ENCODE data around the gene MAP4K4.

MAP4K4 gene

DNA sequence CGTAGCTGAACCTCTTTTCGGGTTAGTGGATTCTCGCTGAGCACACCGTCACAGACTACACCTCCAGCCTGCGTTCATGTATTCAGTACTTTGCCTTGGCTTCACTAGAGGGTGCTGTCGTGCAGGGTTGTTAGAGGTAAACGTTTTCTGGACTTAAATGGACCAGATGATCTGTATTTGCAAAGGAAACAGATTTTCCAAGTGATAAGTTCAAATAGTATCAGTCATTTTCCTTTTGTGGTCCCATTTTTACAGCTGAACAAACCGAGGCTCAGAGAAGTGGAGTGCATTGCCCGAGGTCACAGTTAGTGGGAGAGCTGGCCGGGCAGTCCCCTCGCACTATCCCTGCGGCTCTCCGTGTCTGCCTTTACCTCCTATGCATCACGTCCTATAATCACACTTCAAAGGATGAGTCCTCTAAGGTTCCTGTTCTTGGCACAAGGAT is 125.9 kb downstream of the MAP4K4 start:
- Histone ChIP-seq H3K27ac (ENCODE audit: low read depth, low read length) (no peak overlapping the region), H3K4me1 (ENCODE audit: control insufficient read depth, insufficient read depth, low read length) (peaks cover 17% of the 10 kb centered on the region), H3K36me3 (ENCODE audit: control insufficient read depth, insufficient read depth, low read length) (peaks cover 4% of the 10 kb centered on the region), H3K9ac (ENCODE audit: low read length) (no peak overlapping the region), H3K4me3 (ENCODE audit: low read length) (no peak overlapping the region), H3K27me3 (ENCODE audit: control insufficient read depth, insufficient read depth, low read length) (no peaks in the 10 kb centered on the region)

- H3K4me3 ChIP-seq (ENCODE audit: low read length): no peak overlapping the region
- H3K4me1 ChIP-seq (ENCODE audit: control insufficient read depth, insufficient read depth, low read length): peaks cover 18% of the 10 kb centered on the region
- no peaks in the 10 kb centered on the region for H3K27me3 ChIP-seq (ENCODE audit: control insufficient read depth, insufficient read depth, low read length)
- H3K36me3 ChIP-seq (ENCODE audit: control insufficient read depth, insufficient read depth, low read length): peaks cover 4% of the 10 kb centered on the region
- no peak overlapping the region for H3K27ac ChIP-seq (ENCODE audit: low read depth, low read length)
- H3K9ac ChIP-seq (ENCODE audit: low read length): no peak overlapping the region
Observed at GRCh38 chr2:101823859-101824258, 126.4 kb downstream of the MAP4K4 start.

GRCh38 chr2:101826716-101827115 is 129.2 kb downstream of the MAP4K4 start:
- H3K27me3 ChIP-seq (ENCODE audit: control insufficient read depth, insufficient read depth, low read length): no peaks in the 10 kb centered on the region
- peaks cover 7% of the 10 kb centered on the region for H3K36me3 ChIP-seq (ENCODE audit: control insufficient read depth, insufficient read depth, low read length)
- no peak overlapping the region for H3K9ac ChIP-seq (ENCODE audit: low read length)
- H3K4me3 ChIP-seq (ENCODE audit: low read length): no peak overlapping the region
- no peak overlapping the region for H3K27ac ChIP-seq (ENCODE audit: low read depth, low read length)
- peaks cover 20% of the 10 kb centered on the region for H3K4me1 ChIP-seq (ENCODE audit: control insufficient read depth, insufficient read depth, low read length)

- H3K4me3 ChIP-seq (ENCODE audit: low read length): no peak overlapping the region
- no peak overlapping the region for H3K9ac ChIP-seq (ENCODE audit: low read length)
- peaks cover 22% of the 10 kb centered on the region for H3K4me1 ChIP-seq (ENCODE audit: control insufficient read depth, insufficient read depth, low read length)
- no peak overlapping the region for H3K27ac ChIP-seq (ENCODE audit: low read depth, low read length)
- H3K27me3 ChIP-seq (ENCODE audit: control insufficient read depth, insufficient read depth, low read length): no peaks in the 10 kb centered on the region
- peaks cover 7% of the 10 kb centered on the region for H3K36me3 ChIP-seq (ENCODE audit: control insufficient read depth, insufficient read depth, low read length)
Observed at GRCh38 chr2:101827246-101827645, 129.7 kb downstream of the MAP4K4 start.

DNA sequence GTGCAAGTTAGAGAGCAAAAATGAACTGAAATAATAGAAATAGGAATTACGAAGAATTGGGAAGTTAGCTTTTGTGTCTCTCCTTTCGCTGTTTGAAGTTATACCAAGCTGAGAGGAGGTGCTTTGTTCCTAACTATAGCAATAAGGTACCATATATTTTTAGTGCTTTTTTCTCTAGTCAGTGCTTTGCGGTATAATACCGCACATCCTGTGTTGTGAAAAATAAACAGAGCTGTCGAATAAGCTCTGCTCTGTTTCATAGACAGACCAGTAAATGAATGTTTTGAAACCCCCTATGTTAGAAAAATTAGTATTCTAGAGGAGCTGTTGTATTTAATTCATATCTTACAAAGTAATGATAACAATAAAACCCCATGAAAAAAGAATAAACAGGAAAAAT is 130.8 kb downstream of the MAP4K4 start:
- Histone ChIP-seq H3K27me3 (ENCODE audit: control insufficient read depth, insufficient read depth, low read length) (no peaks in the 10 kb centered on the region), H3K36me3 (ENCODE audit: control insufficient read depth, insufficient read depth, low read length) (peaks cover 7% of the 10 kb centered on the region), H3K4me1 (ENCODE audit: control insufficient read depth, insufficient read depth, low read length) (peaks cover 22% of the 10 kb centered on the region), H3K27ac (ENCODE audit: low read depth, low read length) (no peak overlapping the region), H3K9ac (ENCODE audit: low read length) (no peak overlapping the region), H3K4me3 (ENCODE audit: low read length) (no peak overlapping the region)

- H3K4me1 ChIP-seq (ENCODE audit: control insufficient read depth, insufficient read depth, low read length): peaks cover 22% of the 10 kb centered on the region
- H3K36me3 ChIP-seq (ENCODE audit: control insufficient read depth, insufficient read depth, low read length): peaks cover 7% of the 10 kb centered on the region
- no peak overlapping the region for H3K9ac ChIP-seq (ENCODE audit: low read length)
- H3K4me3 ChIP-seq (ENCODE audit: low read length): no peak overlapping the region
- H3K27ac ChIP-seq (ENCODE audit: low read depth, low read length): no peak overlapping the region
- H3K27me3 ChIP-seq (ENCODE audit: control insufficient read depth, insufficient read depth, low read length): no peaks in the 10 kb centered on the region
Observed at GRCh38 chr2:101828673-101829334, 131.3 kb downstream of the MAP4K4 start.

DNA sequence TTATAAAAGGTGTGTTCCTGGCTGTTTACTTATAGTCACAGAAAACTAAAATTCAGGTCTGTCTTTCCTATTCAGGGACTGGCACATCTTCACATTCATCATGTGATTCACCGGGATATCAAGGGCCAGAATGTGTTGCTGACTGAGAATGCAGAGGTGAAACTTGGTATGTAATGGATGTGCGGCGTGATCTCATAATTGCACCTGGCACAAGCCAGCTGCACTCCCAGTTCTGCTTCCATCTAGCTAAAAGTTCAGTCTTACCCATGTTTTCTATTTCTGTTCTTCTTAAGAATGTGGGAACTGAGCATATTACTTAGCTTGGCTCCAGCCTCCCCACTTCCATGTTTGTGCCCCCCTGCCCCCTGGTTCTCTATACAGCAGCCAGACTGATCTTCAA is 131.9 kb downstream of the MAP4K4 start:
- H3K4me3 ChIP-seq (ENCODE audit: low read length): no peak overlapping the region
- peaks cover 7% of the 10 kb centered on the region for H3K36me3 ChIP-seq (ENCODE audit: control insufficient read depth, insufficient read depth, low read length)
- peaks cover 22% of the 10 kb centered on the region for H3K4me1 ChIP-seq (ENCODE audit: control insufficient read depth, insufficient read depth, low read length)
- H3K27me3 ChIP-seq (ENCODE audit: control insufficient read depth, insufficient read depth, low read length): no peaks in the 10 kb centered on the region
- no peak overlapping the region for H3K27ac ChIP-seq (ENCODE audit: low read depth, low read length)
- H3K9ac ChIP-seq (ENCODE audit: low read length): no peak overlapping the region

DNA sequence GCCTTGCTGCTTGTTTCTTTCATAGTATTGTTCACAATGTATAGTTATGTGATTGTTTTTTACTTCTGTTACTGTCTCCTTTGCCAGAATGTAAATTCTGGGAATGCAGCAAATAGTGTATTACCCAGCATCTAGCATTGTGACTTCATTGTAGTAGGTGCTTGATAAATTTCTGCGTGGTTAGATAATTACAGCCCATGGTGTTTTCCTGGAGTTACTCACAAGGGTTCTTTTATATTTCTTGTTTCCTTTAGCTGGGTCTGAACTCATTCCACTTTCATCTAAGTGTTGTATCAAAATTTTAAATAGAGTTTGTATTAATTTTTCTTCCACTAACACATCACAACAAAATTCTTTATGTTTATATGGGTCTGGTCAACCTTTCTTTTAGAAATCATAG is 132.6 kb downstream of the MAP4K4 start:
- Histone ChIP-seq H3K4me1 (ENCODE audit: control insufficient read depth, insufficient read depth, low read length) (peaks cover 22% of the 10 kb centered on the region), H3K36me3 (ENCODE audit: control insufficient read depth, insufficient read depth, low read length) (peaks cover 7% of the 10 kb centered on the region), H3K4me3 (ENCODE audit: low read length) (no peak overlapping the region), H3K27ac (ENCODE audit: low read depth, low read length) (no peak overlapping the region), H3K9ac (ENCODE audit: low read length) (no peak overlapping the region), H3K27me3 (ENCODE audit: control insufficient read depth, insufficient read depth, low read length) (no peaks in the 10 kb centered on the region)

DNA sequence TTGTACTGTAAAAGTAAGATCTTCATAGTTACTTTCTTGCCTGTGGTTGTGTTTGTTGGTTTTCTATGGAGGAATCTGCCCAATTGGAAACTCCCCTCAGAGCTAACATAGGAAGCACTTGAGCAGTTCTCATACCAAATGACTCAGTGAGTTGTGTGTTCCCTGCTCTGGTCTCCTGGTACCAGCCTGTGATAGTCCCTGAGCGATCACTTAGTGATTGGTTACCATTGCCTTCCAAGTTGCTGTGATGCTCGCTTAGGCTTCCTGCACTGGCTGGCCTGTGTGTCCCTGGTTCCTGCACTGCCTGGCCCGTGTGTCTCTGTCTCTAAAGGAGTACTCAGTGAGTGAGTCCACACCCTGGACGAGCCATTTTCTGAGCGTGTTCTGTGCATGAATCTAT is 133.0 kb downstream of the MAP4K4 start:
- Histone ChIP-seq H3K4me3 (ENCODE audit: low read length) (no peak overlapping the region), H3K9ac (ENCODE audit: low read length) (no peak overlapping the region), H3K27ac (ENCODE audit: low read depth, low read length) (no peak overlapping the region), H3K4me1 (ENCODE audit: control insufficient read depth, insufficient read depth, low read length) (peaks cover 22% of the 10 kb centered on the region), H3K36me3 (ENCODE audit: control insufficient read depth, insufficient read depth, low read length) (peaks cover 7% of the 10 kb centered on the region), H3K27me3 (ENCODE audit: control insufficient read depth, insufficient read depth, low read length) (no peaks in the 10 kb centered on the region)

DNA sequence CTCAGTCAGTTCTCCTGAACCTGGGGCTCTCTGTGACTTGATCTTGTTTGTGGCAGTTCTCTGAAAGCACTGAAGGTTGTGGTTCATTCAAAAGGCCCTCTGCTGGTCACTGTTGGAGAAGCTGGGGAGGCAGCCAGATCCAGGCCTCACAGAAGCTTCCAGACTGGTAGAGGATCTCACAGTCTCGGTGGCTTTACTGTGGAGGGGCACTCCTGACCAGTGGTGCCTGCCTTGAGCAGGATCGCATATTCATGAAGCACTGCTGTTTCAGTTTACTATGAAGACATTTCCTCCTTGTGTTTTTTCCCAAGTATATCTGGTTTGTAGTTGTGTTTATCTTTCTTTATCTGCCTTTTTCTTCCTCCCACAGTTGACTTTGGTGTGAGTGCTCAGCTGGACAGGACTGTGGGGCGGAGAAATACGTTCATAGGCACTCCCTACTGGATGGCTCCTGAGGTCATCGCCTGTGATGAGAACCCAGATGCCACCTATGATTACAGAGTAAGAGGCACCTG is 133.9 kb downstream of the MAP4K4 start:
- H3K36me3 ChIP-seq (ENCODE audit: control insufficient read depth, insufficient read depth, low read length): peaks cover 7% of the 10 kb centered on the region
- H3K27me3 ChIP-seq (ENCODE audit: control insufficient read depth, insufficient read depth, low read length): no peaks in the 10 kb centered on the region
- peak overlapping the region; percentile 30 for H3K27ac ChIP-seq (ENCODE audit: low read depth, low read length)
- H3K9ac ChIP-seq (ENCODE audit: low read length): no peak overlapping the region
- H3K4me1 ChIP-seq (ENCODE audit: control insufficient read depth, insufficient read depth, low read length): peaks cover 22% of the 10 kb centered on the region
- H3K4me3 ChIP-seq (ENCODE audit: low read length): no peak overlapping the region

GRCh38 chr2:101832114-101832513 is 134.6 kb downstream of the MAP4K4 start:
- no peak overlapping the region for H3K27ac ChIP-seq (ENCODE audit: low read depth, low read length)
- H3K36me3 ChIP-seq (ENCODE audit: control insufficient read depth, insufficient read depth, low read length): peaks cover 4% of the 10 kb centered on the region
- H3K9ac ChIP-seq (ENCODE audit: low read length): no peak overlapping the region
- H3K27me3 ChIP-seq (ENCODE audit: control insufficient read depth, insufficient read depth, low read length): no peaks in the 10 kb centered on the region
- H3K4me1 ChIP-seq (ENCODE audit: control insufficient read depth, insufficient read depth, low read length): peaks cover 21% of the 10 kb centered on the region
- H3K4me3 ChIP-seq (ENCODE audit: low read length): no peak overlapping the region

DNA sequence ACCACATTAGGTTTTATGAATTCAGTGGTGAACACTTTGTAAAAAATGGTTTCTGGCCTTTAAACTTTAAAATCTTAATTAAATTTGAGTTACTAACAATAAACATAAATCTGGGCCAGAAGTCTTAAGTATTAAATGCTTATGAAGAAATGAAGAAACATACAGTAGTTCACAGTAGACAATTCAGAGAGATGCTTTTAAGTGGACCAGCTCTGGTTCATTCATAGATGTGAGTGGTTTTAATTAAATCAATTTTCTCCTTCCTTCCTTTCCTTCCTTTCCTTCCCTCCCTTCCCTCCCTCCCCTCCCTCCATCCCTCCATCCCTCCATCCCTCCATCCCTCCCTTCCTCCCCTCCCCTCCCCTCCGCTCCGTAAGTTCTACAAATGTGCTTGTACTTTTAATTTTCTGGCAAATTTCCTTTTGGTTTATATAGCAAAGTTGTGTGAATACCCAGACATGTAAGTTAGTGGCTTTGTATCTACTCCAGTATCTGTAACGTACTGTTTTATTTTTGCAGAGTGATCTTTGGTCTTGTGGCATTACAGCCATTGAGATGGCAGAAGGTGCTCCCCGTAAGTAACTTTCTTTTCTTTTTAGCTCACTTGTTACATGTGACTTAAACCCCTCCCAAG is 136.5 kb downstream of the MAP4K4 start:
- H3K36me3 ChIP-seq (ENCODE audit: control insufficient read depth, insufficient read depth, low read length): peaks cover 3% of the 10 kb centered on the region

GRCh38 chr2:101837354-101837753 is 139.8 kb downstream of the MAP4K4 start:
- Histone ChIP-seq H3K27ac (ENCODE audit: low read depth, low read length) (no peak overlapping the region), H3K9ac (ENCODE audit: low read length) (no peak overlapping the region), H3K4me3 (ENCODE audit: low read length) (no peak overlapping the region), H3K27me3 (ENCODE audit: control insufficient read depth, insufficient read depth, low read length) (no peaks in the 10 kb centered on the region), H3K4me1 (ENCODE audit: control insufficient read depth, insufficient read depth, low read length) (no peaks in the 10 kb centered on the region), H3K36me3 (ENCODE audit: control insufficient read depth, insufficient read depth, low read length) (no peaks in the 10 kb centered on the region)

More for the DNA sequence above, 136.5 kb downstream of the MAP4K4 start:
- Histone ChIP-seq H3K27me3 (ENCODE audit: control insufficient read depth, insufficient read depth, low read length) (no peaks in the 10 kb centered on the region), H3K27ac (ENCODE audit: low read depth, low read length) (no peak overlapping the region), H3K4me3 (ENCODE audit: low read length) (no peak overlapping the region), H3K4me1 (ENCODE audit: control insufficient read depth, insufficient read depth, low read length) (peaks cover 4% of the 10 kb centered on the region), H3K9ac (ENCODE audit: low read length) (no peak overlapping the region)
